Thyroid gland (tissue), 4 donors: ENCODE measurements around the gene ENDOG.

ENCODE experiments used
- CTCF ChIP-seq, 6 experiments: fragments of 200-600 bp in 3 of 6; fragments of 450-650 bp in 3 of 6; sonication (generic) in 3 of 6; IDR thresholded peaks; one replicate each; pipeline ENCODE4 v1.5.1; 2016 to 2019; ENCODE audit warnings: antibody characterized with exemption in 6 of 6, mild to moderate bottlenecking in 2 of 6, inconsistent platforms in 1 of 6, moderate library complexity in 1 of 6
- POLR2A ChIP-seq, 2 donors: fragments of 450-650 bp; IDR thresholded peaks; one replicate each; pipeline ENCODE4 v1.6.1; 2017; ENCODE audit warnings: antibody characterized with exemption in 2 of 2, mild to moderate bottlenecking in 2 of 2, moderate library complexity in 1 of 2

- TF ChIP-seq CTCF (IDR thresholded peaks at IDR 0.05) (no peak), POLR2A (IDR thresholded peaks at IDR 0.05) (no peak)
Observed at GRCh38 chr9:128790536-128790935, 27.8 kb upstream of the ENDOG start.
